PFSK-1 (cell line): ENCODE data around the gene MAGEA12. TPM values are rescaled to one million over a fixed set of nuclear protein-coding genes. Genes with fewer than 3 reads are reported as not detected.
"Not testable (repeated sequence)": the region's sequence is repeated elsewhere in the genome, so short reads cannot be mapped to it uniquely, and the experiment has no call there.

ENCODE experiments used
- FOXP2 ChIP-seq: optimal IDR thresholded peaks from 2 replicates; pipeline ENCODE3; 2011; ENCODE audit warnings: borderline replicate concordance, control low read depth, inconsistent platforms; ENCODE audit not compliant: insufficient read depth; ENCODE audit errors: extremely low read length, extremely low read depth
- POLR2AphosphoS5 ChIP-seq: IDR thresholded peaks from 2 replicates; pipeline ENCODE4 v1.6.1; 2012; ENCODE audit warnings: low read depth, mild to moderate bottlenecking, control low read depth, low read length, moderate library complexity
- SIN3A ChIP-seq: IDR thresholded peaks from 2 replicates; pipeline ENCODE4 v1.6.1; 2012; ENCODE audit warnings: mild to moderate bottlenecking, low read length, moderate library complexity, borderline replicate concordance; ENCODE audit not compliant: insufficient read depth
- TAF1 ChIP-seq: IDR thresholded peaks from 2 replicates; pipeline ENCODE4 v1.6.1; 2012; ENCODE audit warnings: low read length, control low read depth, borderline replicate concordance; ENCODE audit not compliant: insufficient read depth
- polyA plus RNA-seq: library from polyadenylated mRNA; unstranded; fragments of >200 nt; gene quantifications from one replicate; pipeline ENCODE4 v1.2.1, GENCODE V29; 2012; ENCODE audit warnings: low read depth, missing spikeins; ENCODE audit not compliant: insufficient read length
- TF ChIP-seq, protein P1 (sequence below), 2 experiments: IDR thresholded peaks; 2 replicates each; pipeline versions ENCODE4 v1.6.1 to v1.8.0; 2011 to 2012; ENCODE audit warnings: low read depth in 2 of 2, low read length in 2 of 2, control low read depth in 1 of 2, inconsistent platforms in 1 of 2, mild to moderate bottlenecking in 1 of 2, moderate library complexity in 1 of 2; ENCODE audit not compliant: insufficient read depth in 1 of 2

Gene MAGEA12, protein sequence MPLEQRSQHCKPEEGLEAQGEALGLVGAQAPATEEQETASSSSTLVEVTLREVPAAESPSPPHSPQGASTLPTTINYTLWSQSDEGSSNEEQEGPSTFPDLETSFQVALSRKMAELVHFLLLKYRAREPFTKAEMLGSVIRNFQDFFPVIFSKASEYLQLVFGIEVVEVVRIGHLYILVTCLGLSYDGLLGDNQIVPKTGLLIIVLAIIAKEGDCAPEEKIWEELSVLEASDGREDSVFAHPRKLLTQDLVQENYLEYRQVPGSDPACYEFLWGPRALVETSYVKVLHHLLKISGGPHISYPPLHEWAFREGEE
- polyA plus RNA-seq: not detected

DNA sequence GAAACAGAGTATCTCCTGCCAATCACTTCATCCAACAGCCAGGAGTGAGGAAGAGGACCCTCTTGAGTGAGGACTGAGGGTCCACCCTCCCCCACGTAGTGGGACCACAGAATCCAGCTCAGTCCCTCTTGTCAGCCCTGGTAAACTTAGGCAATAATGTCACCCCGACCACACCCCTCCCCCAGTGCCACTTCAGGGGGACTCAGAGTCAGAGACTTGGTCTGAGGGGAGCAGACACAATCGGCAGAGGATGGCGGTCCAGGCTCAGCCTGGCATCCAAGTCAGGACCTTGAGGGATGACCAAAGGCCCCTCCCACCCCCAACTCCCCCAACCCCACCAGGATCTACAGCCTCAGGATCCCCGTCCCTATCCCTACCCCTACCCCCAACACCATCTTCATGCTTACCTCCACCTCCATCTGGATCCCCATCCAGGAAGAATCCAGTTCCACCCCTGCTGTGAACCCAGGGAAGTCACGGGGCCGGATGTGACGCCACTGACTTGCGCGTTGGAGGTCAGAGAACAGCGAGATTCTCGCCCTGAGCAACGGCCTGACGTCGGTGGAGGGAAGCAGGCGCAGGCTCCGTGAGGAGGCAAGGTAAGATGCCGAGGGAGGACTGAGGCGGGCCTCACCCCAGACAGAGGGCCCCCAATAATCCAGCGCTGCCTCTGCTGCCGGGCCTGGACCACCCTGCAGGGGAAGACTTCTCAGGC is at the start of gene MAGEA12, which contains the start of gene CSAG1:
Gene MAGEA12, plus strand, starts transcription at position 497 of the 715 bp plus-strand sequence. CDS start 2,405 bp downstream, outside the sequence.
Gene CSAG1, minus strand, starts transcription at position 461 of the 715 bp plus-strand sequence. CDS start 1,261 bp downstream, outside the sequence.
- TF ChIP-seq POLR2AphosphoS5: no peak
- TF ChIP-seq TAF1: no peak
- TF ChIP-seq, protein P1, sequence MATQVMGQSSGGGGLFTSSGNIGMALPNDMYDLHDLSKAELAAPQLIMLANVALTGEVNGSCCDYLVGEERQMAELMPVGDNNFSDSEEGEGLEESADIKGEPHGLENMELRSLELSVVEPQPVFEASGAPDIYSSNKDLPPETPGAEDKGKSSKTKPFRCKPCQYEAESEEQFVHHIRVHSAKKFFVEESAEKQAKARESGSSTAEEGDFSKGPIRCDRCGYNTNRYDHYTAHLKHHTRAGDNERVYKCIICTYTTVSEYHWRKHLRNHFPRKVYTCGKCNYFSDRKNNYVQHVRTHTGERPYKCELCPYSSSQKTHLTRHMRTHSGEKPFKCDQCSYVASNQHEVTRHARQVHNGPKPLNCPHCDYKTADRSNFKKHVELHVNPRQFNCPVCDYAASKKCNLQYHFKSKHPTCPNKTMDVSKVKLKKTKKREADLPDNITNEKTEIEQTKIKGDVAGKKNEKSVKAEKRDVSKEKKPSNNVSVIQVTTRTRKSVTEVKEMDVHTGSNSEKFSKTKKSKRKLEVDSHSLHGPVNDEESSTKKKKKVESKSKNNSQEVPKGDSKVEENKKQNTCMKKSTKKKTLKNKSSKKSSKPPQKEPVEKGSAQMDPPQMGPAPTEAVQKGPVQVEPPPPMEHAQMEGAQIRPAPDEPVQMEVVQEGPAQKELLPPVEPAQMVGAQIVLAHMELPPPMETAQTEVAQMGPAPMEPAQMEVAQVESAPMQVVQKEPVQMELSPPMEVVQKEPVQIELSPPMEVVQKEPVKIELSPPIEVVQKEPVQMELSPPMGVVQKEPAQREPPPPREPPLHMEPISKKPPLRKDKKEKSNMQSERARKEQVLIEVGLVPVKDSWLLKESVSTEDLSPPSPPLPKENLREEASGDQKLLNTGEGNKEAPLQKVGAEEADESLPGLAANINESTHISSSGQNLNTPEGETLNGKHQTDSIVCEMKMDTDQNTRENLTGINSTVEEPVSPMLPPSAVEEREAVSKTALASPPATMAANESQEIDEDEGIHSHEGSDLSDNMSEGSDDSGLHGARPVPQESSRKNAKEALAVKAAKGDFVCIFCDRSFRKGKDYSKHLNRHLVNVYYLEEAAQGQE (IDR thresholded peaks at IDR 0.05; ENCODE audit: insufficient read depth in 1 of 2, low read depth in 2 of 2, low read length in 2 of 2): no peak
- no peak for TF ChIP-seq SIN3A
- no peak for TF ChIP-seq FOXP2

DNA sequence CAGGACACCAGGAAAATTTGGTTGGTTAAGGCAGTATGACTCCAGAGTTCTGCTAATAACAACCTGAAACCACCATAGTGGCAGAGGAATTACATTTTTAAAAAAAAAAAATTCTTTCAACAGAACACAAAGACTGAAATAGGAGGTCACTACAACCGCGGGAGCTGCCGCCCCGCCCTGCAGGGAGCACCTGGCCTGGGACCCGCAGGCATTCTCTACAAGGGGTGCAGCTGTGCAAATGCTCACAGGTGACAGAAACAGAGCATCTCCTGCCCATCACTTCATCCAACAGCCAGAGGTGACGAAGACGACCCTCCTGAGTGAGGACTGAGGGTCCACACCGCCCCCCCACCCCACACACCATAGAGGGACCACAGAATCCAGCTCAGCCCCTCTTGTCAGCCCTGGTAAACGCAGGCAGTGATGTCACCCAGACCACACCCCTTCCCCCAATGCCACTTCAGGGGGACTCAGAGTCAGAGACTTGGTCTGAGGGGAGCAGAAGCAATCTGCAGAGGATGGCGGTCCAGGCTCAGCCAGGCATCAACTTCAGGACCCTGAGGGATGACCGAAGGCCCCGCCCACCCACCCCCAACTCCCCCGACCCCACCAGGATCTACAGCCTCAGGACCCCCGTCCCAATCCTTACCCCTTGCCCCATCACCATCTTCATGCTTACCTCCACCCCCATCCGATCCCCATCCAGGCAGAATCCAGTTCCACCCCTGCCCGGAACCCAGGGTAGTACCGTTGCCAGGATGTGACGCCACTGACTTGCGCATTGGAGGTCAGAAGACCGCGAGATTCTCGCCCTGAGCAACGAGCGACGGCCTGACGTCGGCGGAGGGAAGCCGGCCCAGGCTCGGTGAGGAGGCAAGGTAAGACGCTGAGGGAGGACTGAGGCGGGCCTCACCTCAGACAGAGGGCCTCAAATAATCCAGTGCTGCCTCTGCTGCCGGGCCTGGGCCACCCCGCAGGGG is 35.3 kb upstream of the MAGEA12 start, which contains the start of gene MAGEA3:
Gene MAGEA3, plus strand, starts transcription at position 843 of the 980 bp plus-strand sequence. CDS start 2,039 bp downstream, outside the sequence.
- TF ChIP-seq POLR2AphosphoS5, FOXP2, TAF1: not testable (repeated sequence)

DNA sequence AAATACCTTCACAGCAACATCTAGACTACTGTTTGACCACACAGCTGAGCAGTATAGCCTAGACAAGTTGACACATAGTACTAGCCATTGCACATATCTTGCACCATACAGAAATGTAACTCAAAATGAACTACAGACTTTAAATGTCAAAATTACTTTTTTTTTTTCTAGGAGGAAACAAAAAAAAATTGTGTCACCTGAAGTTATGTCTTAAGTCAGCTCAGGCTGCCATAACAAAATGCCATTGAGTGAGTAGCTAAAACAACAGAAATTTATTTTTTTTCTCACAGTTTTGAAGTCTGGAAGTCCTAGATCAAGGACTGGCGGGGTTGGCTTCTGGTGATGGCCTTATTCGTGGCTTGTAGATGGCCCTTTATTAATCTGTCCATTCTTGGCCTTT is 24.4 kb upstream of the MAGEA12 start, which contains the start of gene CSAG2:
Gene CSAG2, minus strand, starts transcription at position 101 of the 400 bp plus-strand sequence. CDS start 161 bp downstream, outside the sequence.
- TF ChIP-seq FOXP2, POLR2AphosphoS5, TAF1: not testable (repeated sequence)

DNA sequence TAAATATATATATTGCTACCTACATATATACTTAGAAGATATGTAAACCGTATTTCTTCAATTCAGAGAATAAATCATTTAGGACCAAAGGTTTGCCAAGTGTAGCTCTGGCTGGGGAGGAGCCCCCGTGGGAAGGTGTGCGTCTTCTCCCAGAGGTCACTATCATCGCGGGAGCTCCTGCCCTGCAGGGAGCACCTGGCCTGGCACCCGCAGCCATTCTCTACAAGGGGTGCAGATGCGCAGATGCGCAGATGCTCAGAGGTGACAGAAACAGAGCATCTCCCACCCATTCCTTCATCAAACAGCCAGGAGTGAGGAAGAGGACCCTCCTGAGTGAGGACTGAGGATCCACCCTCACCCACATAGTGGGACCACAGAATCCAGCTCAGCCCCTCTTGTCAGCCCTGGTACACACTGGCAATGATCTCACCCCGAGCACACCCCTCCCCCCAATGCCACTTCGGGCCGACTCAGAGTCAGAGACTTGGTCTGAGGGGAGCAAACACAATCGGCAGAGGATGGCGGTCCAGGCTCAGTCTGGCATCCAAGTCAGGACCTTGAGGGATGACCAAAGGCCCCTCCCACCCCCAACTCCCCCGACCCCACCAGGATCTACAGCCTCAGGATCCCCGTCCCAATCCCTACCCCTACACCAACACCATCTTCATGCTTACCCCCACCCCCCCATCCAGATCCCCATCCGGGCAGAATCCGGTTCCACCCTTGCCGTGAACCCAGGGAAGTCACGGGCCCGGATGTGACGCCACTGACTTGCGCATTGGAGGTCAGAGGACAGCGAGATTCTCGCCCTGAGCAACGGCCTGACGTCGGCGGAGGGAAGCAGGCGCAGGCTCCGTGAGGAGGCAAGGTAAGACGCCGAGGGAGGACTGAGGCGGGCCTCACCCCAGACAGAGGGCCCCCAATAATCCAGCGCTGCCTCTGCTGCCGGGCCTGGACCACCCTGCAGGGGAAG is 19.5 kb upstream of the MAGEA12 start, which contains the start of gene MAGEA2B:
Gene MAGEA2B, plus strand, starts transcription at position 814 of the 973 bp plus-strand sequence. CDS start 2,479 bp downstream, outside the sequence.
- TF ChIP-seq, protein P1 (IDR thresholded peaks at IDR 0.05; ENCODE audit: insufficient read depth in 1 of 2, low read depth in 2 of 2, low read length in 2 of 2): not testable (repeated sequence)
- not testable (repeated sequence) for TF ChIP-seq POLR2AphosphoS5, TAF1

DNA sequence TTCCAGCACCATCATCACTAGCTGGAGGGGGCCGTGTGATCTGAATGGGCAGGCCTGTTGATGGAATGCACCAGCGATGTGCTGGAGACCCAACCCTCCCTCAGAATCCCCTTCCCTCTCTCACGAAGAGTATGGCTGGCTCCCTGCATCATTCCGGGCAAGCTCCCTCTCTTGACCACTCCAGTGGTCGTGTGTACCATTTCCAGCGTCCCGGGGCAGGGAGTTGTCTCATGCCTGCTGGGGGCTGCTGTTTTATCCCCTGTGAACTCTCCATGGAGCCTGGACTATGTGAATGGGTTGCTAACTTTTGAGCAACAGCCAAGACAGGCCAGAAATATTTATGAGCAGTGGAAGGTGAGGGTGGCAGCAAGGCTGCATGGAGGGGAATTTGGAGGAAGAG is 8.1 kb upstream of the MAGEA12 start:
- TF ChIP-seq TAF1 (no peak), SIN3A (no peak), POLR2AphosphoS5 (no peak), FOXP2 (no peak)
- TF ChIP-seq, protein P1 (IDR thresholded peaks at IDR 0.05; ENCODE audit: insufficient read depth in 1 of 2, low read depth in 2 of 2, low read length in 2 of 2): no peak
